WERI-Rb-1 (cell line): Measurements from ENCODE around the gene TLDC2.

Source experiments
- DNase-seq: peaks from one replicate; pipeline ENCODE4 v3.0.0-alpha.2; 2020
- H3K27ac ChIP-seq: fragments of 250-450 bp; sonication (Bioruptor Pico); 2 replicates; pipeline ENCODE4 v1.5.1; 2020; ENCODE audit warnings: mild to moderate bottlenecking, moderate library complexity
- H3K27me3 ChIP-seq: fragments of 250-450 bp; sonication (Bioruptor Pico); 2 replicates; pipeline ENCODE4 v1.5.1; 2021; ENCODE audit warnings: mild to moderate bottlenecking, low read depth, moderate library complexity; ENCODE audit not compliant: insufficient read depth, severe bottlenecking
- H3K36me3 ChIP-seq: fragments of 250-450 bp; sonication (Bioruptor Pico); 2 replicates; pipeline ENCODE4 v1.5.1; 2020; ENCODE audit warnings: mild to moderate bottlenecking, moderate library complexity
- H3K4me3 ChIP-seq: 2 replicates; pipeline ENCODE4 v1.5.1; 2011; ENCODE audit warnings: low read depth, mild to moderate bottlenecking, control low read depth, low read length
- H3K9me3 ChIP-seq: fragments of 250-450 bp; sonication (Bioruptor Pico); 2 replicates; pipeline ENCODE4 v1.5.1; 2021; ENCODE audit warnings: mild to moderate bottlenecking, moderate library complexity; ENCODE audit not compliant: severe bottlenecking
- TF ChIP-seq, protein P1 (sequence below): IDR thresholded peaks from 2 replicates; pipeline ENCODE4 v1.5.1; 2011; ENCODE audit warnings: low read depth, mild to moderate bottlenecking, control low read depth, inconsistent platforms, low read length

TLDC2 gene

DNA sequence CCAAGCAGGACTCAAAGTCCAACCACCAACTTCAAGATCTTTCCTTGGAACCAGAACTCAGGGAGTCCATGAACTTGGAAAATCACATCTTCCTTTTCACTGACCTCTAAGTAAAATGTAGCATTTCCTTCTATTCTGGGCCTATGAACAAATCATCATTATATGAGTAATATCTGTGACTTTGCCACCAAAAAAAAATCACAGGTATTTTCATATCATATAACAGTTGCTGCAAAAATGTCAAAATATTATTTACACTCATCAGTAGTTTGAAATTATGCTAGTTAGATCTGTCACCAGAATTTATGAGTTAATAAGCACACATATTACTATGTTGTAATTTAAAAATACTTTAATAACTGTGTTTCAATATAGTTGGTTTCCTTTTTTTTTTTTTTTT, 27.3 kb upstream of the TLDC2 start:
- peaks cover 6% of the 10 kb centered on the region for H3K36me3 ChIP-seq
- TF ChIP-seq, protein P1, sequence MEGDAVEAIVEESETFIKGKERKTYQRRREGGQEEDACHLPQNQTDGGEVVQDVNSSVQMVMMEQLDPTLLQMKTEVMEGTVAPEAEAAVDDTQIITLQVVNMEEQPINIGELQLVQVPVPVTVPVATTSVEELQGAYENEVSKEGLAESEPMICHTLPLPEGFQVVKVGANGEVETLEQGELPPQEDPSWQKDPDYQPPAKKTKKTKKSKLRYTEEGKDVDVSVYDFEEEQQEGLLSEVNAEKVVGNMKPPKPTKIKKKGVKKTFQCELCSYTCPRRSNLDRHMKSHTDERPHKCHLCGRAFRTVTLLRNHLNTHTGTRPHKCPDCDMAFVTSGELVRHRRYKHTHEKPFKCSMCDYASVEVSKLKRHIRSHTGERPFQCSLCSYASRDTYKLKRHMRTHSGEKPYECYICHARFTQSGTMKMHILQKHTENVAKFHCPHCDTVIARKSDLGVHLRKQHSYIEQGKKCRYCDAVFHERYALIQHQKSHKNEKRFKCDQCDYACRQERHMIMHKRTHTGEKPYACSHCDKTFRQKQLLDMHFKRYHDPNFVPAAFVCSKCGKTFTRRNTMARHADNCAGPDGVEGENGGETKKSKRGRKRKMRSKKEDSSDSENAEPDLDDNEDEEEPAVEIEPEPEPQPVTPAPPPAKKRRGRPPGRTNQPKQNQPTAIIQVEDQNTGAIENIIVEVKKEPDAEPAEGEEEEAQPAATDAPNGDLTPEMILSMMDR, result no peak
- DNase-seq, result no peak
- H3K27me3 ChIP-seq, result no peaks in the 10 kb centered on the region
- H3K9me3 ChIP-seq, result peaks cover 3% of the 10 kb centered on the region
- no peak overlapping the region for H3K4me3 ChIP-seq
- no peak overlapping the region for H3K27ac ChIP-seq

DNA sequence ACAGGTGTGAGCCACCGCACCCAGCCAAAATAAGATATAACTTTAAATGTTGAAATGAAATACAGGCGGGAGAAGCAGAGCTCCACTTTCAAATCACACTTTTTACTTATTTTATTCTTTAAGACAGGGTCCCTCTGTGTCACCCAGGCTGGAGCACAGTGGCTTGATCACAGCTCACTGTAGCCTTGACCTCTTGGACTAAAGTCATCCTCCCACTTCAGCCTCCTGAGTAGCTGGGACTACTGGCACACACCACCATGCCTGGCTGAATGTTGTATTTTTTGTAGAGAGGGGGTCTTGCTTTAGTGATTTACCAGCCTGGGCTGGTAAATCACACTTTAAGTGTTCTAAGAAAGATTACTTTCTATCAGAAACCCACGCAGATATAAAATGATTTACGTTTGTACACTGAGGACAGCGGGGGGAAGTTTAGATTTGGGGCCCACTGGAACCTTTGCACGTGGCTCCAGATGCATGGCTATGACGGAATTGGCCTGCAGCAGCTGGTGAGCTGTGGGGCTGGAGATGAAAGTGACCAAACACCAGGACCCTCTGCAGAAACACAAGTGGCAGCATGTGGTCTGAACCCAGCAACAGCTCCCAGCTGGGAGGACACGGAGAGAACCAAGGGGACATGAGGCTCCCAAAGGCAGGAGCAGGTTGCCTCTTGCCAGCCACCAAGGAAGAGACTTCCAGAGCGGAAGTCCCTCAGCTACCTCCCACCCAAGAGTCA, 26.4 kb upstream of the TLDC2 start:
- peaks cover 9% of the 10 kb centered on the region for H3K36me3 ChIP-seq
- no peak overlapping the region for H3K27ac ChIP-seq
- H3K27me3 ChIP-seq, result no peaks in the 10 kb centered on the region
- TF ChIP-seq, protein P1, result no peak
- peaks cover 3% of the 10 kb centered on the region for H3K9me3 ChIP-seq
- DNase-seq, result no peak
- H3K4me3 ChIP-seq, result no peak overlapping the region

DNA sequence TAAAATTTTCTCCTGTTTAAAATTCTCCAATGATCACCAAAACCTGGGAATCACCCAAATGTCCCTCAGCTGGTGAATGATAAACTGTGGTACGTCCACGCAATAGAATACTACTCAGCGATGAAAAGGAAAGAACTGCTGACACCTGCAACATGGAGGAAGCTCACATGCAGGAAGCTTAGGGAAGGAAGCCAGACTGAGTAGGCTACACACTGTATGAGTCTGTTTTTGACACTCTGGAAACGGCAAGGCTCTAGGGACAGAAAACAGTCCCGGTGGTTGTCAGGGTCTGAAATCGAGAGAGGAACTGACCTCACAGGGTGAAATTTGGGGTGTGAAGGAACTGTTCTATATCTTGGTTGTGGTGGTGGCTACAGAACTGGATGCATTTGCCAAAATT, 25.2 kb upstream of the TLDC2 start:
- TF ChIP-seq, protein P1, result no peak
- Histone ChIP-seq H3K27ac (no peak overlapping the region), H3K36me3 (peaks cover 9% of the 10 kb centered on the region), H3K27me3 (no peaks in the 10 kb centered on the region), H3K9me3 (peaks cover 3% of the 10 kb centered on the region), H3K4me3 (no peak overlapping the region)
- DNase-seq, result no peak

DNA sequence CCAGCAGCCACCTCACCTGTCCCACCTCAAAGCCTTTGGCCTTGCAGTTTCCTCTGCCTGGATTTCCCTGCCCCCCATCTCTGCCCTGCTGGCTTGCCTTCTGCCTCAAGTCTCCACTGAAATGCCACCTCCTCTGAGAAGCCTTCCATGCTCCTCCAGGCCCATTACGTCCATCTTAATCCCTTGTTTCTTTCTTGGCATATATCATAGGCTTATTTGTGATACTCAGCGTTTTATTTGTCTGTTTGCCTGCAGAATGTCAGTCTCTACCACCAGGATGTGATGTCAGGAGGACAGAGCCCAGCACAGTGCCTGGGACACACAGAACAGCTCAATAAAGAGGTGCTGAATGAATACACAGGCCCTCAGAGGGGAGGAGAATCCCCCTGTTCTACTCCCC, 24.4 kb upstream of the TLDC2 start:
- DNase-seq, result no peak
- H3K27ac ChIP-seq, result no peak overlapping the region
- H3K4me3 ChIP-seq, result no peak overlapping the region
- TF ChIP-seq, protein P1, result no peak
- no peaks in the 10 kb centered on the region for H3K27me3 ChIP-seq
- peaks cover 9% of the 10 kb centered on the region for H3K36me3 ChIP-seq
- peaks cover 3% of the 10 kb centered on the region for H3K9me3 ChIP-seq

DNA sequence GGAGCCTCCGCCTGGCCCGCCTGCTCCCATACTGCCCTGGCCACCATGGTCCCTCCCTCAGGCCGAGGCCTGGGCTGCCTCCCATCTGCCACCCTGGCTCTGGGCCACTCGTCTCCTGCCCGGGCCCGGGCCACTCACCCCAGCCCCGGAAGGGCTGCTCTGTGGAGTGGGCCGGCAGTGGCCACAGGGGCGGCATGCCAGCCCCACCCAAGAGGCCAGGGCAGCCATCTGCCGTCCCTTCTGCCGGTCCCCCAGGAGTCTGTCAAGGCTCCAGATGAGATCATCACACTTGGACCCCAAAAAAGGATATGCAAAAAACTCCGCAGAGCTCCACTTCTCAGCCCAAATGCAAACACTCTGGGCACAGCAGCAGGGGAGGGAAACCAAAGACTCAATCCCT, 23.8 kb upstream of the TLDC2 start:
- no peak for DNase-seq
- no peak overlapping the region for H3K4me3 ChIP-seq
- H3K27me3 ChIP-seq, result no peaks in the 10 kb centered on the region
- TF ChIP-seq, protein P1, result no peak
- no peak overlapping the region for H3K27ac ChIP-seq
- H3K9me3 ChIP-seq, result peaks cover 3% of the 10 kb centered on the region
- peaks cover 11% of the 10 kb centered on the region for H3K36me3 ChIP-seq
